Mucosa of stomach (tissue), 1 donor: ENCODE measurements around the gene RAB12.

Experiments
- H3K27me3 ChIP-seq: one replicate; pipeline ENCODE4 v1.7.0; 2013; ENCODE audit warnings: mild to moderate bottlenecking, low read length; ENCODE audit not compliant: control insufficient read depth, insufficient read depth
- H3K36me3 ChIP-seq: one replicate; pipeline ENCODE4 v1.7.0; 2013; ENCODE audit warnings: low read length; ENCODE audit not compliant: control insufficient read depth, insufficient read depth
- H3K4me1 ChIP-seq: one replicate; pipeline ENCODE4 v1.7.0; 2013; ENCODE audit warnings: mild to moderate bottlenecking, low read length; ENCODE audit not compliant: control insufficient read depth, insufficient read depth
- H3K4me3 ChIP-seq: one replicate; pipeline ENCODE4 v1.7.0; 2013; ENCODE audit warnings: low read length
- H3K9ac ChIP-seq: one replicate; pipeline ENCODE4 v1.7.0; 2013; ENCODE audit warnings: mild to moderate bottlenecking, low read length, moderate library complexity
- H3K9me3 ChIP-seq: one replicate; pipeline ENCODE4 v1.7.0; 2013; ENCODE audit warnings: mild to moderate bottlenecking, low read length, moderate library complexity; ENCODE audit not compliant: control insufficient read depth
- donor health status: Pancreatic carcinoma.

RAB12 gene

GRCh38 chr18:8657873-8658470 is 48.7 kb downstream of the RAB12 start:
- Histone ChIP-seq H3K9me3 (no peaks in the 10 kb centered on the region), H3K4me1 (peaks cover 5% of the 10 kb centered on the region), H3K27me3 (no peaks in the 10 kb centered on the region), H3K9ac (no peak overlapping the region), H3K36me3 (no peaks in the 10 kb centered on the region), H3K4me3 (no peak overlapping the region)

- H3K36me3 ChIP-seq: no peaks in the 10 kb centered on the region
- H3K9me3 ChIP-seq: no peaks in the 10 kb centered on the region
- no peaks in the 10 kb centered on the region for H3K27me3 ChIP-seq
- H3K9ac ChIP-seq: no peak overlapping the region
- H3K4me3 ChIP-seq: no peak overlapping the region
- H3K4me1 ChIP-seq: peaks cover 5% of the 10 kb centered on the region
Observed at GRCh38 chr18:8658858-8659485, 49.7 kb downstream of the RAB12 start.

GRCh38 chr18:8659609-8660242 is 50.5 kb downstream of the RAB12 start:
- Histone ChIP-seq H3K27me3 (no peaks in the 10 kb centered on the region), H3K9ac (no peak overlapping the region), H3K9me3 (no peaks in the 10 kb centered on the region), H3K36me3 (no peaks in the 10 kb centered on the region), H3K4me1 (peaks cover 5% of the 10 kb centered on the region), H3K4me3 (no peak overlapping the region)

- peaks cover 5% of the 10 kb centered on the region for H3K4me1 ChIP-seq
- no peaks in the 10 kb centered on the region for H3K9me3 ChIP-seq
- H3K9ac ChIP-seq: no peak overlapping the region
- no peaks in the 10 kb centered on the region for H3K36me3 ChIP-seq
- H3K4me3 ChIP-seq: no peak overlapping the region
- no peaks in the 10 kb centered on the region for H3K27me3 ChIP-seq
Observed at GRCh38 chr18:8660316-8660715, 51.1 kb downstream of the RAB12 start.

- no peaks in the 10 kb centered on the region for H3K9me3 ChIP-seq
- peaks cover 5% of the 10 kb centered on the region for H3K4me1 ChIP-seq
- H3K27me3 ChIP-seq: no peaks in the 10 kb centered on the region
- H3K9ac ChIP-seq: no peak overlapping the region
- no peaks in the 10 kb centered on the region for H3K36me3 ChIP-seq
- H3K4me3 ChIP-seq: no peak overlapping the region
Observed at GRCh38 chr18:8661754-8662559, 52.7 kb downstream of the RAB12 start.

GRCh38 chr18:8662560-8663255 is 53.5 kb downstream of the RAB12 start:
- Histone ChIP-seq H3K27me3 (no peaks in the 10 kb centered on the region), H3K4me3 (no peak overlapping the region), H3K9ac (no peak overlapping the region), H3K36me3 (no peaks in the 10 kb centered on the region), H3K4me1 (peaks cover 5% of the 10 kb centered on the region), H3K9me3 (no peaks in the 10 kb centered on the region)

GRCh38 chr18:8667846-8668245 is 58.6 kb downstream of the RAB12 start:
- no peaks in the 10 kb centered on the region for H3K36me3 ChIP-seq
- no peaks in the 10 kb centered on the region for H3K9me3 ChIP-seq
- H3K4me3 ChIP-seq: no peak overlapping the region
- no peaks in the 10 kb centered on the region for H3K27me3 ChIP-seq
- H3K9ac ChIP-seq: no peak overlapping the region
- H3K4me1 ChIP-seq: no peaks in the 10 kb centered on the region

- no peaks in the 10 kb centered on the region for H3K4me1 ChIP-seq
- H3K27me3 ChIP-seq: no peaks in the 10 kb centered on the region
- no peak overlapping the region for H3K4me3 ChIP-seq
- H3K36me3 ChIP-seq: no peaks in the 10 kb centered on the region
- no peaks in the 10 kb centered on the region for H3K9me3 ChIP-seq
- no peak overlapping the region for H3K9ac ChIP-seq
Observed at GRCh38 chr18:8668381-8668780, 59.1 kb downstream of the RAB12 start.

GRCh38 chr18:8669571-8669970 is 60.3 kb downstream of the RAB12 start:
- Histone ChIP-seq H3K9ac (no peak overlapping the region), H3K9me3 (no peaks in the 10 kb centered on the region), H3K36me3 (no peaks in the 10 kb centered on the region)

GRCh38 chr18:8673256-8674209 is 64.3 kb downstream of the RAB12 start:
- Histone ChIP-seq H3K4me3 (no peak overlapping the region), H3K4me1 (no peaks in the 10 kb centered on the region), H3K9ac (no peak overlapping the region), H3K36me3 (no peaks in the 10 kb centered on the region), H3K9me3 (no peaks in the 10 kb centered on the region), H3K27me3 (no peaks in the 10 kb centered on the region)

More at GRCh38 chr18:8669571-8669970, 60.3 kb downstream of the RAB12 start:
- Histone ChIP-seq H3K4me1 (no peaks in the 10 kb centered on the region), H3K4me3 (no peak overlapping the region), H3K27me3 (no peaks in the 10 kb centered on the region)

GRCh38 chr18:8675057-8675456 is 65.8 kb downstream of the RAB12 start:
- Histone ChIP-seq H3K36me3 (no peaks in the 10 kb centered on the region), H3K9ac (no peak overlapping the region), H3K27me3 (no peaks in the 10 kb centered on the region), H3K4me1 (no peaks in the 10 kb centered on the region), H3K4me3 (no peak overlapping the region), H3K9me3 (no peaks in the 10 kb centered on the region)
